ENCODE results near the gene SLC1A3. TPM values are rescaled to one million over a fixed set of nuclear protein-coding genes. Genes with fewer than 3 reads are reported as not detected.

SLC1A3 gene
- total RNA-seq, 3 donors from 2014 or later (not counting 1 experiment from before 2014, with no cell fraction given): 1.1 TPM; not detected in 2

DNA sequence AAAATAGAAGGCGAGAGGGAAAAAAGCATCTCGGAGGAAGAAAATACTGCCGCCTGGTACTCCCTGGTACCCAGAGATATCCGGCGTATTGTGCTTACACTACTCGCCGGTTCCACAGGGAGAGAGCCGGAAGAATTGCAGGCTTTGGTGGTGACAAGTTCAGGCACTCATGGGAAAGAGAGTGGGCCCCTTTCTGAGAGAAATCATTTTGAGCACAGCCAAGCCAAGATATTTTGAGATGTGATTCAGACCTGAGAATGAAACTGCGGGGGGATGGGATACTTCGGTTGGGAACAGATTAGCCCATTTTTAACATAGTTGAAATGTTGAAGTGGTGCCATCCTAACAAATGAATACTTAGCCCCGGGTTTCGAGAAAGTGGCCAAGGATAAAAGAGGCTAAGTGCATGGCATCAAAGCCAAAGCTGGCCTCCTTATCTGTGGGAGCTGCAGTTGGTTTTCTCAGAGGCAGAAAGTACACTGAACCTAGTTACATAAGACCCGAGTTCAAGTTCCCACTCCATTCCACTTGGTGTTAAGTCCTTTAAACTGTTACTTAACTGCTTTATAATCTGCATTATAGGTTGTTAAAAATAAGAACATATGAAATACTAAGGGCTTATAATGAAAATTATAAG is 62.7 kb downstream of the SLC1A3 start:
- Mint-ChIP-seq H3K27me3 (ENCODE audit: low read depth in 2 of 2) (peaks cover 0 to 15% of the 10 kb centered on the region in 2 donors), H3K9me3 (no peaks in the 10 kb centered on the region)

DNA sequence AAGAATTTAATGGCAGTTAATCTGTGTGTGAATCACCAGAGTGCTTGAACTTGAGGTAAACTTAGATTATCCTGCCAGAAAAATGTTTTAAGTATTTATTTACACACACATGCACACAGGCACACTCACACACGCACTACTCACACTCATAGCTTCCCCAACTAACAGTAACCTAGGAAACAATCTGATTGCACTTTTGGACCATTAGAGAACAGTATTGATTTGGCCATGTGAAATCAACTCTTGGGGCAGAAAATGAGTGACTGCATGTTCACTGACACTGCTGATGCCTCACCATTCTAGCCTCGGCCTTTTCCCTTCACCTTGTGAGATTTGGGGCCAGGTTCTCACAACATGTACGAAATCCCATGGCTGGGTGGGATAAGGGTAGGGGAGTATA is 64.1 kb downstream of the SLC1A3 start:
- intact Hi-C loops (cut with micrococcal nuclease): no loop called here
- Histone ChIP-seq H3K27ac (ENCODE audit: low read length) (no peak overlapping the region), H3K4me3 (ENCODE audit: low read length) (no peak overlapping the region), H3K9me3 (ENCODE audit: control insufficient read depth, insufficient read depth, low read length) (no peaks in the 10 kb centered on the region), H3K36me3 (ENCODE audit: control insufficient read depth, insufficient read depth, low read length) (no peaks in the 10 kb centered on the region), H3K4me1 (ENCODE audit: control insufficient read depth, insufficient read depth, low read length) (no peaks in the 10 kb centered on the region), H3K27me3 (ENCODE audit: control insufficient read depth, insufficient read depth, low read length) (no peaks in the 10 kb centered on the region)
- no peaks in the 10 kb centered on the region for H3K36me3 Mint-ChIP-seq
- no peak overlapping the region for H3K27ac Mint-ChIP-seq
- H3K4me1 Mint-ChIP-seq: no peaks in the 10 kb centered on the region
- WGBS (ENCODE audit: insufficient coverage): 95% methylated on average over 3 of the region's 3 CpGs
- no peak for ATAC-seq
- H3K9me3 Mint-ChIP-seq: no peaks in the 10 kb centered on the region
- TF ChIP-seq, protein P1, sequence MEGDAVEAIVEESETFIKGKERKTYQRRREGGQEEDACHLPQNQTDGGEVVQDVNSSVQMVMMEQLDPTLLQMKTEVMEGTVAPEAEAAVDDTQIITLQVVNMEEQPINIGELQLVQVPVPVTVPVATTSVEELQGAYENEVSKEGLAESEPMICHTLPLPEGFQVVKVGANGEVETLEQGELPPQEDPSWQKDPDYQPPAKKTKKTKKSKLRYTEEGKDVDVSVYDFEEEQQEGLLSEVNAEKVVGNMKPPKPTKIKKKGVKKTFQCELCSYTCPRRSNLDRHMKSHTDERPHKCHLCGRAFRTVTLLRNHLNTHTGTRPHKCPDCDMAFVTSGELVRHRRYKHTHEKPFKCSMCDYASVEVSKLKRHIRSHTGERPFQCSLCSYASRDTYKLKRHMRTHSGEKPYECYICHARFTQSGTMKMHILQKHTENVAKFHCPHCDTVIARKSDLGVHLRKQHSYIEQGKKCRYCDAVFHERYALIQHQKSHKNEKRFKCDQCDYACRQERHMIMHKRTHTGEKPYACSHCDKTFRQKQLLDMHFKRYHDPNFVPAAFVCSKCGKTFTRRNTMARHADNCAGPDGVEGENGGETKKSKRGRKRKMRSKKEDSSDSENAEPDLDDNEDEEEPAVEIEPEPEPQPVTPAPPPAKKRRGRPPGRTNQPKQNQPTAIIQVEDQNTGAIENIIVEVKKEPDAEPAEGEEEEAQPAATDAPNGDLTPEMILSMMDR (IDR thresholded peaks at IDR 0.05): no peak
- peaks cover 0 to 15% of the 10 kb centered on the region in 2 donors for H3K27me3 Mint-ChIP-seq (ENCODE audit: low read depth in 2 of 2)
- no peak for DNase-seq
- H3K4me3 Mint-ChIP-seq: no peak overlapping the region

More for the DNA sequence above, 62.7 kb downstream of the SLC1A3 start:
- no peaks in the 10 kb centered on the region for H3K36me3 ChIP-seq (ENCODE audit: control insufficient read depth, insufficient read depth, low read length)
- Mint-ChIP-seq H3K4me3 (no peak overlapping the region), H3K27ac (no peak overlapping the region), H3K36me3 (no peaks in the 10 kb centered on the region), H3K4me1 (no peaks in the 10 kb centered on the region)
- TF ChIP-seq, protein P1 (IDR thresholded peaks at IDR 0.05): no peak
- H3K4me1 ChIP-seq (ENCODE audit: control insufficient read depth, insufficient read depth, low read length): no peaks in the 10 kb centered on the region
- 98% methylated on average over 12 of the region's 13 CpGs for WGBS (ENCODE audit: insufficient coverage)
- ATAC-seq (no peak), DNase-seq (no peak)
- no peaks in the 10 kb centered on the region for H3K9me3 ChIP-seq (ENCODE audit: control insufficient read depth, insufficient read depth, low read length)
- H3K27ac ChIP-seq (ENCODE audit: low read length): no peak overlapping the region
- H3K4me3 ChIP-seq (ENCODE audit: low read length): no peak overlapping the region
- H3K27me3 ChIP-seq (ENCODE audit: control insufficient read depth, insufficient read depth, low read length): no peaks in the 10 kb centered on the region
- intact Hi-C loops (cut with micrococcal nuclease): no loop called here

DNA sequence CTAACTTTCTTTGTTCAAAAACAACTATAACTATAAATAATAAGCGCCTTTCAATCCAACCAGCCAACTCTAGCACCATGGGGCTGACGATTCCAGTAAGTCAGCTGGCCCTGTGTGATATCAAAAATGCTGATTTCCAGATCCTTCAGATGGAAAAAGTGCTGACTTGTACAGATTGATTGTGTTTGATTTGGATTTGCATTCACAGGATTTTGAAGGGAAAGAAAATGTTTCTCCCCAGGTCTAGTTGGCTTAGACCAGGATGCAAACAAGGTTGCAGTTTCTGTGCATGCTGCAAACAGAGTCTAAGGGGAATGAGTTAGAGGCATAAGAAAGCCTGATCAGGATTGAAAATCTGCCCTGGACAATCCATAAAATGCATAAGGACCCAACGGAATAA is 68.9 kb downstream of the SLC1A3 start:
- H3K4me1 ChIP-seq (ENCODE audit: control insufficient read depth, insufficient read depth, low read length): no peaks in the 10 kb centered on the region
- Mint-ChIP-seq H3K9me3 (no peaks in the 10 kb centered on the region), H3K4me1 (no peaks in the 10 kb centered on the region), H3K27me3 (ENCODE audit: low read depth in 2 of 2) (no peaks in the 10 kb centered on the region), H3K36me3 (no peaks in the 10 kb centered on the region), H3K27ac (no peak overlapping the region), H3K4me3 (no peak overlapping the region)
- no peak for ATAC-seq
- TF ChIP-seq, protein P1 (IDR thresholded peaks at IDR 0.05): no peak
- H3K36me3 ChIP-seq (ENCODE audit: control insufficient read depth, insufficient read depth, low read length): no peaks in the 10 kb centered on the region
- H3K27me3 ChIP-seq (ENCODE audit: control insufficient read depth, insufficient read depth, low read length): no peaks in the 10 kb centered on the region
- H3K9me3 ChIP-seq (ENCODE audit: control insufficient read depth, insufficient read depth, low read length): no peaks in the 10 kb centered on the region
- H3K27ac ChIP-seq (ENCODE audit: low read length): no peak overlapping the region
- DNase-seq: no peak
- intact Hi-C loops (cut with micrococcal nuclease): no loop called here
- 96% methylated on average over 3 of the region's 3 CpGs for WGBS (ENCODE audit: insufficient coverage)
- H3K4me3 ChIP-seq (ENCODE audit: low read length): no peak overlapping the region

All from natural killer cell (primary cell).